ENCODE results near the gene PCSK7. TPM values are rescaled to one million over a fixed set of nuclear protein-coding genes. Genes with fewer than 3 reads are reported as not detected.
A peak's percentile ranks its signal among the peaks of the same experiment; 100 is the strongest.

PCSK7 gene
- total and polyA plus RNA-seq, 12 donors, result 20.5 to 47.0 (median 28.2) TPM

DNA sequence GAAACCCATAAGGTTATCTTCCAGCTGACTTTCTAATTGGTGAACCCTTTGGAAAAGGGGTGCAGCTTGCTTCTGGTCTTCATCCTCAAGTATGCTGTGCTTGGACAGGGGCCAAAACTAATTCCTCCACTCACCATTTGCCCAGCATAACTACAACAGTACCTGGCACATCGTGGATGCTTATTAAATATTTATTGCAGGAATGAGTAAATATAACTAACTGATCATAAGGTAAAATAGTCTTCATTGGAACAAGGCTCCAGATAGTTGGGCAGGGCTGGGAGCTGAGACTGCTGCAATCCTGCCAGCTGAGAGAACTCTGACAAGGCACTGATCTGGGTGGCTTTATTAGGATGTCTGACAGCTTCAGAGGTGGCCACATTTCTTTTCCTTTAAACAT, 55.7 kb downstream of the PCSK7 start:
- no peak for DNase-seq
- H3K9me3 ChIP-seq, result no peaks in the 10 kb centered on the region
- intact Hi-C loops (cut with DNase I), result loop anchor here in 3 of 10 donors (5.0 kb wide), 3 partner anchors 34 to 46 kb away; partner anchors contain the start of gene PAFAH1B2 (in 1 of the 3)
- ATAC-seq, result no peak
- 68 to 81% methylated on average over 1 of the region's 1 CpG for WGBS, 2 donors
- H3K4me1 ChIP-seq, result peaks cover 19 to 58% (median 51%) of the 10 kb centered on the region in 9 donors
- H3K4me3 ChIP-seq, result no peak overlapping the region
- TF ChIP-seq, protein P1, sequence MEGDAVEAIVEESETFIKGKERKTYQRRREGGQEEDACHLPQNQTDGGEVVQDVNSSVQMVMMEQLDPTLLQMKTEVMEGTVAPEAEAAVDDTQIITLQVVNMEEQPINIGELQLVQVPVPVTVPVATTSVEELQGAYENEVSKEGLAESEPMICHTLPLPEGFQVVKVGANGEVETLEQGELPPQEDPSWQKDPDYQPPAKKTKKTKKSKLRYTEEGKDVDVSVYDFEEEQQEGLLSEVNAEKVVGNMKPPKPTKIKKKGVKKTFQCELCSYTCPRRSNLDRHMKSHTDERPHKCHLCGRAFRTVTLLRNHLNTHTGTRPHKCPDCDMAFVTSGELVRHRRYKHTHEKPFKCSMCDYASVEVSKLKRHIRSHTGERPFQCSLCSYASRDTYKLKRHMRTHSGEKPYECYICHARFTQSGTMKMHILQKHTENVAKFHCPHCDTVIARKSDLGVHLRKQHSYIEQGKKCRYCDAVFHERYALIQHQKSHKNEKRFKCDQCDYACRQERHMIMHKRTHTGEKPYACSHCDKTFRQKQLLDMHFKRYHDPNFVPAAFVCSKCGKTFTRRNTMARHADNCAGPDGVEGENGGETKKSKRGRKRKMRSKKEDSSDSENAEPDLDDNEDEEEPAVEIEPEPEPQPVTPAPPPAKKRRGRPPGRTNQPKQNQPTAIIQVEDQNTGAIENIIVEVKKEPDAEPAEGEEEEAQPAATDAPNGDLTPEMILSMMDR (IDR thresholded peaks at IDR 0.05), result no peak
- H3K27ac ChIP-seq, result no peak overlapping the region
- no peaks in the 10 kb centered on the region for H3K27me3 ChIP-seq
- H3K36me3 ChIP-seq, result peaks cover 0 to 9% (median 0%) of the 10 kb centered on the region in 9 donors

DNA sequence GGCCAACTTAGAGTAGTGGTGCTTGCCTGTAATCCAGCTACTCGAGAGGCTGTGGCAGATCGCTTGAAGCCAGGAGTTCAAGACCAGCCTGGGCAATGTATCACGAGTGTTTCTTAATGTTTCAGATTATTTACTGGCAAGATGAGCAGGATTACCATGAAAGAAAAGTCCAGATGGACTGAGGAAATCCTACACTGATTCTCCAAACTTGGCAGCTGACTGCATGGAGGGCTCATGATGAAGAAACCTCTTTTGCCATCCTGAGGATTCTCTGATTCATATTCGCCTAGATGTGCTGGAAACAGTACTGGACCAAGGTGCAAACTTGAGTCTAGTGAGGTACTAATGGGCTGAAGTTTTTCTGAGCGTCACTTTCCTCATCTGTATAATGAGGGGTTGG, 56.1 kb downstream of the PCSK7 start:
- no peak for ATAC-seq
- 86 to 88% methylated on average over 5 of the region's 5 CpGs for WGBS, 2 donors
- H3K27me3 ChIP-seq, result no peaks in the 10 kb centered on the region
- peak overlapping the region in 1 of 10 donors; percentile 1 for H3K27ac ChIP-seq
- TF ChIP-seq, protein P1 (IDR thresholded peaks at IDR 0.05), result no peak
- no peak for DNase-seq
- H3K4me1 ChIP-seq, result peaks cover 16 to 58% (median 47%) of the 10 kb centered on the region in 9 donors
- H3K4me3 ChIP-seq, result no peak overlapping the region
- intact Hi-C loops (cut with DNase I), result loop anchor here in 3 of 10 donors (5.0 kb wide), 3 partner anchors 33 to 47 kb away; partner anchors contain the start of gene PAFAH1B2 (in 1 of the 3)
- H3K36me3 ChIP-seq, result peaks cover 0 to 12% (median 0%) of the 10 kb centered on the region in 9 donors
- H3K9me3 ChIP-seq, result no peaks in the 10 kb centered on the region

DNA sequence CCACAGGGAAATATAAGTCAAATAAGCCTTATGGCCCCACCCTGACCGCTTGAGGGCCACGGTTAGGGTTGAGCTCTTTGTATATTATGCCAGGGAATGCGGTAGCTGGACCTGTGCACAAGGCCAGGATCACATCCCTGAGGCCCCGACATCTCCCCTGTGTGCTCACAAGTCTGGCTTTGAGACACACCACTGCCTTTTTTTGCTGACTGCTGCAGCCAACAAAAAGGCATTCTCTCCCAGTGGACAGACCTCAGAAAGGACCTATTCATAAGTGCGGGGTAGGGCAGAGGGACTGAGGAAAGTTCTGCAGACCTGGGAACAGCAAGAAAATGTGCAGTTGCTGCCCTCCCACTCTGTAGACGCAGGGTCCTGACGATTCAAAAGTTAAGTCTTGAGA, 56.8 kb downstream of the PCSK7 start:
- TF ChIP-seq, protein P1 (IDR thresholded peaks at IDR 0.05), result no peak
- H3K9me3 ChIP-seq, result no peaks in the 10 kb centered on the region
- H3K36me3 ChIP-seq, result peaks cover 0 to 19% (median 0%) of the 10 kb centered on the region in 9 donors
- no peak overlapping the region for H3K4me3 ChIP-seq
- WGBS, 2 donors, result 56 to 60% methylated on average over 7 of the region's 7 CpGs
- no peaks in the 10 kb centered on the region for H3K27me3 ChIP-seq
- DNase-seq, result no peak
- peaks cover 11 to 57% (median 43%) of the 10 kb centered on the region in 9 donors for H3K4me1 ChIP-seq
- peak overlapping the region in 3 of 10 donors; percentile 1 to 25 (median 16) for H3K27ac ChIP-seq
- intact Hi-C loops (cut with DNase I), result loop anchor here in 3 of 10 donors (5.0 kb wide), 3 partner anchors 33 to 47 kb away; partner anchors contain the start of gene PAFAH1B2 (in 1 of the 3)
- ATAC-seq, result no peak

DNA sequence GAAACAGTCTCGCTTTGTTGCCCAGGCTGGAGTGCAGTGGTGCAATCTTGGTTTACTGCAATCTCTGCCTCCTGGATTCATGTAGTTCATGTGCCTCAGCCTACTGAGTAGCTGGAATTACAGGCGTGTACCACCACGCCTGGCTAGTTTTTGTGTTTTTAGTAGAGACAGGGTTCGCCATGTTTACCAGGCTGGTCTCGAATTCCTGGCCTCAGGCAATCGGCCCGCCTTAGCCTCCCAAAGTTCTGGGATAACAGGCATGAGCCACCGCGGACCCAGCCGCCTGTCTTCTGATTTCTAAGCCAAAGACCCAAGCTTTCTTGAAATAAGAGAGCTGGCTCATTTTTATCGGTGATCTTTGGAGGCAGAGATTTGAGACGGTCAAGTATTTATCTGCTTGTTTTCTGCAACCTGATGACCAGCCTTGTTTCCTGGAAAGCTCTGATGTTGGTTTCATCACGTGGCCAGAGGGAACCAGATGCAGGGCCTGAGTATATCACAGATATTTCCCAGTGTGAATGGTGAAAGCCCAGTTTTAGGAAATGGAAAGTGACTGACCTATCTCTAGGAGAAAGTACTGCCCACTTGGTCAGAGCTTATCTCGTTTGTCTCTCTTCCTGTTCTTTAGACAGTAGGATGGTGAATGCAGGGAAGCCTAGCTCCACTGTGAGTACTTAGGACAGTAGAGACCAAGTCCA, 59.0 kb downstream of the PCSK7 start:
- intact Hi-C loops (cut with DNase I), result no loop called here
- Histone ChIP-seq H3K36me3 (peaks cover 0 to 41% (median 17%) of the 10 kb centered on the region in 9 donors), H3K27ac (peak overlapping the region in 8 of 10 donors; percentile 28 to 81 (median 53)), H3K4me3 (no peak overlapping the region), H3K4me1 (peaks cover 6 to 43% (median 33%) of the 10 kb centered on the region in 9 donors), H3K27me3 (no peaks in the 10 kb centered on the region), H3K9me3 (no peaks in the 10 kb centered on the region)
- WGBS, 2 donors, result 58 to 64% methylated on average over 14 of the region's 14 CpGs
- DNase-seq (no peak), ATAC-seq (peak in 7 of 8 donors; percentile 15 to 46 (median 29))
- TF ChIP-seq, protein P1 (IDR thresholded peaks at IDR 0.05), result no peak
